ENCODE results near the gene RXRG.
"Not testable (repeated sequence)": the region's sequence is repeated elsewhere in the genome, so short reads cannot be mapped to it uniquely, and the experiment has no call there.

RXRG gene

GRCh38 chr1:165444897-165445370 is at the start of gene RXRG:
RXRG (minus strand) TSS chr1:165445126; CDS start chr1:165444893, 233 bp downstream.
- DNase-seq (ENCODE audit: low read depth in 2 of 2), result peak in 1 of 2 donors; percentile 20

GRCh38 chr1:165492845-165493373 is 48.0 kb upstream of the RXRG start:
- DNase-seq (ENCODE audit: low read depth in 2 of 2), result no peak

GRCh38 chr1:165490175-165490574 is 45.2 kb upstream of the RXRG start:
- no peak for DNase-seq (ENCODE audit: low read depth in 2 of 2)

- no peak for DNase-seq (ENCODE audit: low read depth in 2 of 2)
These were observed 43.0 kb upstream of the RXRG start for GRCh38 chr1:165487921-165488320.

- DNase-seq (ENCODE audit: low read depth in 2 of 2), result no peak
These were observed 41.7 kb upstream of the RXRG start for GRCh38 chr1:165486663-165487062.

- DNase-seq (ENCODE audit: low read depth in 2 of 2), result no peak
These were observed 40.8 kb upstream of the RXRG start for GRCh38 chr1:165485716-165486115.

- no peak for DNase-seq (ENCODE audit: low read depth in 2 of 2)
These were observed 39.6 kb upstream of the RXRG start for GRCh38 chr1:165484532-165484931.

GRCh38 chr1:165483412-165483811 is 38.5 kb upstream of the RXRG start:
- DNase-seq (ENCODE audit: low read depth in 2 of 2), result no peak

- peak in 1 of 2 donors; percentile 23 for DNase-seq (ENCODE audit: low read depth in 2 of 2)
These were observed 37.0 kb upstream of the RXRG start for GRCh38 chr1:165481820-165482532.

GRCh38 chr1:165476776-165477175 is 31.9 kb upstream of the RXRG start:
- no peak for DNase-seq (ENCODE audit: low read depth in 2 of 2)

GRCh38 chr1:165474196-165474595 is 29.3 kb upstream of the RXRG start:
- no peak for DNase-seq (ENCODE audit: low read depth in 2 of 2)

- DNase-seq (ENCODE audit: low read depth in 2 of 2), result no peak
These were observed 28.2 kb upstream of the RXRG start for GRCh38 chr1:165473081-165473480.

GRCh38 chr1:165468726-165469249 is 23.9 kb upstream of the RXRG start:
- no peak for DNase-seq (ENCODE audit: low read depth in 2 of 2)

- DNase-seq (ENCODE audit: low read depth in 2 of 2), result no peak
These were observed 23.3 kb upstream of the RXRG start for GRCh38 chr1:165468253-165468652.

- DNase-seq (ENCODE audit: low read depth in 2 of 2), result no peak
These were observed 22.8 kb upstream of the RXRG start for GRCh38 chr1:165467706-165468105.

- DNase-seq (ENCODE audit: low read depth in 2 of 2), result no peak
These were observed 19.1 kb upstream of the RXRG start for GRCh38 chr1:165463978-165464377.

- DNase-seq (ENCODE audit: low read depth in 2 of 2), result not testable (repeated sequence)
These were observed 14.8 kb upstream of the RXRG start for GRCh38 chr1:165459683-165460082.

- DNase-seq (ENCODE audit: low read depth in 2 of 2), result no peak
These were observed 11.9 kb upstream of the RXRG start for GRCh38 chr1:165456861-165457260.

GRCh38 chr1:165456114-165456513 is 11.2 kb upstream of the RXRG start:
- no peak for DNase-seq (ENCODE audit: low read depth in 2 of 2)

- no peak for DNase-seq (ENCODE audit: low read depth in 2 of 2)
These were observed 10.2 kb upstream of the RXRG start for GRCh38 chr1:165455111-165455510.

- no peak for DNase-seq (ENCODE audit: low read depth in 2 of 2)
These were observed 9.2 kb upstream of the RXRG start for GRCh38 chr1:165454091-165454610.

GRCh38 chr1:165452336-165453130 is 7.6 kb upstream of the RXRG start:
- DNase-seq (ENCODE audit: low read depth in 2 of 2), result no peak
